B cell (primary cell): Measurements from ENCODE around the gene PLSCR4. TPM values are rescaled to one million over a fixed set of nuclear protein-coding genes. Genes with fewer than 3 reads are reported as not detected.

Source experiments
- ATAC-seq: fragments of 200-7000 bp; cut with Tn5 transposase; one replicate; pipeline ENCODE4 v1.10.0; 2021; ENCODE audit warnings: low read depth, mild to moderate bottlenecking, moderate number of reproducible peaks, moderate library complexity
- CTCF ChIA-PET: fragments of 350-600 bp; sonication (Branson Sonifier 250); formaldehyde crosslinking; loops from one replicate; lab custom pipeline; 2021; ENCODE audit warnings: antibody characterized with exemption, inconsistent platforms; lab: Charles Lee
- POLR2A ChIA-PET: fragments of 350-600 bp; sonication (Branson Sonifier 250); formaldehyde crosslinking; loops from one replicate; lab custom pipeline; 2021; ENCODE audit warnings: antibody characterized with exemption; lab: Charles Lee
- DNase-seq: peaks from one replicate; pipeline ENCODE4 v3.0.0; 2013
- H2AFZ ChIP-seq: 2 replicates; pipeline ENCODE4 v1.6.1; 2012; ENCODE audit warnings: mild to moderate bottlenecking, low read depth, low read length; ENCODE audit not compliant: insufficient read depth, poor library complexity, severe bottlenecking
- H3K27ac ChIP-seq, 2 donors: 1 replicate in 1 of 2; 2 replicates in 1 of 2; pipeline ENCODE4 v1.5.1; 2012 to 2013; ENCODE audit warnings: low read length in 2 of 2, mild to moderate bottlenecking in 2 of 2, moderate library complexity in 1 of 2
- H3K27me3 ChIP-seq, 4 experiments: fragments of 200-600 bp in 1 of 4; sonication (generic) in 1 of 4; replicated peaks in 1 of 4; 1 replicate in 2 of 4; 2 replicates in 2 of 4; pipeline versions ENCODE4 v1.6.1 to v1.7.0; 2013 to 2016; ENCODE audit warnings: low read length in 3 of 4, mild to moderate bottlenecking in 2 of 4, mixed read lengths in 1 of 4, moderate library complexity in 1 of 4; ENCODE audit not compliant: insufficient read depth in 4 of 4, control insufficient read depth in 3 of 4; ENCODE audit errors: control extremely low read depth in 1 of 4
- H3K36me3 ChIP-seq, 2 experiments: replicated peaks in 1 of 2; 1 replicate in 1 of 2; 2 replicates in 1 of 2; pipeline versions ENCODE4 v1.6.1 to v1.7.1; 2013; ENCODE audit warnings: low read length in 1 of 2; ENCODE audit not compliant: insufficient read depth in 2 of 2, control insufficient read depth in 1 of 2; ENCODE audit errors: control extremely low read depth in 1 of 2, extremely low read depth in 1 of 2
- H3K4me1 ChIP-seq, 2 donors: fragments of 200-600 bp in 1 of 2; sonication (generic) in 1 of 2; 1 replicate in 1 of 2; 2 replicates in 1 of 2; pipeline versions ENCODE4 v1.5.1 to v1.6.1; 2013 to 2017; ENCODE audit warnings: low read length in 2 of 2; ENCODE audit not compliant: control insufficient read depth in 2 of 2, insufficient read depth in 2 of 2
- H3K4me2 ChIP-seq: replicated peaks from 2 replicates; pipeline ENCODE3; 2012; ENCODE audit warnings: mild to moderate bottlenecking, low read depth, low read length; ENCODE audit not compliant: poor library complexity, severe bottlenecking
- H3K4me3 ChIP-seq, 5 experiments: fragments of 200-600 bp in 1 of 5; sonication (generic) in 1 of 5; 1 replicate in 3 of 5; 2 replicates in 2 of 5; pipeline versions ENCODE4 v1.5.1 to v1.7.0; 2011 to 2016; ENCODE audit warnings: low read length in 4 of 5, mild to moderate bottlenecking in 4 of 5, low read depth in 2 of 5, control low read depth in 1 of 5, moderate library complexity in 1 of 5; ENCODE audit not compliant: insufficient read depth in 1 of 5; ENCODE audit errors: control extremely low read depth in 1 of 5, extremely low read depth in 1 of 5
- H3K79me2 ChIP-seq: fragments of 200-600 bp; sonication (generic); one replicate; pipeline ENCODE4 v1.6.0; 2016; ENCODE audit warnings: low read length; ENCODE audit not compliant: control insufficient read depth, insufficient read depth
- H3K9ac ChIP-seq: fragments of 200-600 bp; sonication (generic); 2 replicates; pipeline ENCODE4 v1.6.1; 2017; ENCODE audit warnings: mild to moderate bottlenecking, low read length, moderate library complexity
- H3K9me3 ChIP-seq, 3 donors: one replicate each; pipeline versions ENCODE4 v1.6.1 to v1.7.1; 2013; ENCODE audit warnings: low read length in 2 of 3; ENCODE audit not compliant: control insufficient read depth in 2 of 3, insufficient read depth in 1 of 3; ENCODE audit errors: control extremely low read depth in 1 of 3
- H4K20me1 ChIP-seq: 2 replicates; pipeline ENCODE4 v1.6.0; 2012; ENCODE audit warnings: mild to moderate bottlenecking, low read length; ENCODE audit not compliant: insufficient read depth, control insufficient read depth, poor library complexity, severe bottlenecking
- H3K27ac Mint-ChIP-seq: one replicate; pipeline ENCODE4 v1.8.0; 2021; ENCODE audit warnings: mixed read lengths
- H3K27me3 Mint-ChIP-seq: one replicate; pipeline ENCODE4 v1.8.0; 2021; ENCODE audit warnings: mixed read lengths
- H3K4me1 Mint-ChIP-seq: one replicate; pipeline ENCODE4 v1.8.0; 2021; ENCODE audit warnings: mixed read lengths
- H3K4me3 Mint-ChIP-seq: one replicate; pipeline ENCODE4 v1.8.0; 2021; ENCODE audit warnings: mixed read lengths
- H3K9me3 Mint-ChIP-seq: one replicate; pipeline ENCODE4 v1.8.0; 2022; ENCODE audit warnings: mixed read lengths; ENCODE audit not compliant: insufficient read depth
- CTCF ChIP-seq: fragments of 200-600 bp; IDR thresholded peaks from one replicate; pipeline ENCODE4 v1.8.0; 2022; ENCODE audit warnings: antibody characterized with exemption, mild to moderate bottlenecking
- EZH2 ChIP-seq: IDR thresholded peaks from 2 replicates; pipeline ENCODE4 v1.6.1; 2012; ENCODE audit warnings: borderline replicate concordance, low read depth, mild to moderate bottlenecking, moderate library complexity, low read length; ENCODE audit not compliant: insufficient read depth, poor library complexity, severe bottlenecking
- WGBS: methylation state at CpG from one replicate; pipeline ENCODE4 v1.1.5; 2013; ENCODE audit warnings: missing lambda C conversion rate; ENCODE audit not compliant: insufficient coverage; 5-methylcytosine and 5-hydroxymethylcytosine counted together
- intact Hi-C: fragments of 100-400 bp; cut with micrococcal nuclease; formaldehyde crosslinking; loops from one replicate; pipeline ENCODE4 v1.10.0; 2022
- polyA plus RNA-seq: library from polyadenylated mRNA; depleted of rRNA; stranded (reverse); fragments of >200 nt; gene quantifications from 2 replicates; pipeline ENCODE4 v1.2.3, GENCODE V29; 2012
- total RNA-seq, 2 donors: library from RNA; stranded (reverse); fragments of 120-200 nt in 1 of 2; gene quantifications; 1 replicate in 1 of 2; 2 replicates in 1 of 2; pipeline versions ENCODE4 v1.2.3 to v1.2.4, GENCODE V29; 2013 to 2022

Gene PLSCR4
- total and polyA plus RNA-seq, 2 donors (not counting 1 experiment from before 2014, with no cell fraction given): not detected

GRCh38 chr3:146191051-146191450, 59.9 kb downstream of the PLSCR4 start:
- Mint-ChIP-seq H3K27me3 (peaks cover 4% of the 10 kb centered on the region), H3K4me1 (no peaks in the 10 kb centered on the region), H3K9me3 (no peaks in the 10 kb centered on the region), H3K4me3 (no peak overlapping the region), H3K27ac (no peak overlapping the region)
- CTCF ChIA-PET: interaction anchor here (0.7 to 4.8 kb wide), 5 partner anchors 13 to 392 kb away, joined by 3 to 70 read pairs (median 7); no protein-coding TSS in a partner anchor
- Histone ChIP-seq H4K20me1 (no peaks in the 10 kb centered on the region), H3K4me1 (no peaks in the 10 kb centered on the region), H3K36me3 (no peaks in the 10 kb centered on the region), H3K27me3 (peaks cover 0 to 4% (median 0%) of the 10 kb centered on the region in 4 experiments), H3K4me3 (no peak overlapping the region), H3K4me2 (no peak overlapping the region), H3K9ac (no peak overlapping the region), H2AFZ (no peak overlapping the region), H3K27ac (no peak overlapping the region), H3K79me2 (no peaks in the 10 kb centered on the region), H3K9me3 (no peaks in the 10 kb centered on the region)
- no CpG with 5 or more reads among the region's 1 CpG for WGBS
- POLR2A ChIA-PET: no interaction called here
- DNase-seq: no peak
- no peak for TF ChIP-seq EZH2
- TF ChIP-seq CTCF: no peak
- no peak for ATAC-seq
- intact Hi-C loops: no loop called here

- Histone ChIP-seq H2AFZ (peak overlapping the region; percentile 18), H3K79me2 (no peaks in the 10 kb centered on the region), H3K27ac (no peak overlapping the region), H4K20me1 (no peaks in the 10 kb centered on the region), H3K4me1 (no peaks in the 10 kb centered on the region), H3K9ac (no peak overlapping the region), H3K27me3 (peaks cover 0 to 4% (median 0%) of the 10 kb centered on the region in 4 experiments), H3K4me2 (no peak overlapping the region), H3K4me3 (no peak overlapping the region), H3K36me3 (no peaks in the 10 kb centered on the region), H3K9me3 (no peaks in the 10 kb centered on the region)
- WGBS: 6% methylated on average over 4 of the region's 6 CpGs
- no peaks in the 10 kb centered on the region for H3K9me3 Mint-ChIP-seq
- TF ChIP-seq CTCF: peak; percentile 84
- no peak for TF ChIP-seq EZH2
- peak; percentile 47 for ATAC-seq
- H3K27ac Mint-ChIP-seq: no peak overlapping the region
- H3K4me3 Mint-ChIP-seq: no peak overlapping the region
- peaks cover 4% of the 10 kb centered on the region for H3K27me3 Mint-ChIP-seq
- intact Hi-C loops: loop anchor here (1.0 kb wide), 1 partner anchor 388 kb away; no protein-coding TSS in a partner anchor
- peak; percentile 46 for DNase-seq
- ChIA-PET POLR2A (no interaction called here), CTCF (interaction anchor here (0.6 to 4.8 kb wide), 23 partner anchors 9 to 414 kb away, joined by 3 to 70 read pairs (median 4); partner anchors contain the start of gene PLSCR1)
- no peaks in the 10 kb centered on the region for H3K4me1 Mint-ChIP-seq
Measured at GRCh38 chr3:146189519-146190173, 61.3 kb downstream of the PLSCR4 start.
